Stomach (tissue), 4 donors: Measurements from ENCODE around the gene SLC6A18.

Experiments
- EP300 ChIP-seq: sonication (generic); formaldehyde crosslinking; IDR thresholded peaks from one replicate; pipeline ENCODE4 v1.6.1; 2017; ENCODE audit warnings: antibody characterized with exemption
- POLR2A ChIP-seq, 4 donors: fragments of 450-650 bp; IDR thresholded peaks; one replicate each; pipeline ENCODE4 v1.6.1; 2016; ENCODE audit warnings: antibody characterized with exemption in 4 of 4, control low read depth in 2 of 4, mild to moderate bottlenecking in 1 of 4, moderate library complexity in 1 of 4
- POLR2AphosphoS5 ChIP-seq, 3 donors: sonication (generic); formaldehyde crosslinking; IDR thresholded peaks; one replicate each; pipeline ENCODE4 v1.6.1; 2016; ENCODE audit warnings: antibody characterized with exemption in 3 of 3
- TF ChIP-seq, protein P1 (sequence below), 7 experiments: fragments of 450-650 bp in 4 of 7; fragments of 200-600 bp in 3 of 7; sonication (generic) in 3 of 7; IDR thresholded peaks; one replicate each; pipeline ENCODE4 v1.5.1; 2016 to 2019; ENCODE audit warnings: antibody characterized with exemption in 7 of 7, control low read depth in 2 of 7, mild to moderate bottlenecking in 1 of 7

GRCh38 chr5:1220831-1221230 lies 4.3 kb upstream of the SLC6A18 start:
- TF ChIP-seq, protein P1, sequence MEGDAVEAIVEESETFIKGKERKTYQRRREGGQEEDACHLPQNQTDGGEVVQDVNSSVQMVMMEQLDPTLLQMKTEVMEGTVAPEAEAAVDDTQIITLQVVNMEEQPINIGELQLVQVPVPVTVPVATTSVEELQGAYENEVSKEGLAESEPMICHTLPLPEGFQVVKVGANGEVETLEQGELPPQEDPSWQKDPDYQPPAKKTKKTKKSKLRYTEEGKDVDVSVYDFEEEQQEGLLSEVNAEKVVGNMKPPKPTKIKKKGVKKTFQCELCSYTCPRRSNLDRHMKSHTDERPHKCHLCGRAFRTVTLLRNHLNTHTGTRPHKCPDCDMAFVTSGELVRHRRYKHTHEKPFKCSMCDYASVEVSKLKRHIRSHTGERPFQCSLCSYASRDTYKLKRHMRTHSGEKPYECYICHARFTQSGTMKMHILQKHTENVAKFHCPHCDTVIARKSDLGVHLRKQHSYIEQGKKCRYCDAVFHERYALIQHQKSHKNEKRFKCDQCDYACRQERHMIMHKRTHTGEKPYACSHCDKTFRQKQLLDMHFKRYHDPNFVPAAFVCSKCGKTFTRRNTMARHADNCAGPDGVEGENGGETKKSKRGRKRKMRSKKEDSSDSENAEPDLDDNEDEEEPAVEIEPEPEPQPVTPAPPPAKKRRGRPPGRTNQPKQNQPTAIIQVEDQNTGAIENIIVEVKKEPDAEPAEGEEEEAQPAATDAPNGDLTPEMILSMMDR (IDR thresholded peaks at IDR 0.05) = no peak
- TF ChIP-seq POLR2A (IDR thresholded peaks at IDR 0.05) (no peak), POLR2AphosphoS5 (IDR thresholded peaks at IDR 0.05) (no peak), EP300 (no peak)
